ENCODE measurements around the gene ABCA10. TPM values are rescaled to one million over a fixed set of nuclear protein-coding genes. Genes with fewer than 3 reads are reported as not detected.

The ABCA10 gene
- polyA plus RNA-seq, 2 of the 4 experiments (the other 2 are of a cell fraction), result 0.22 to 0.66 TPM

DNA sequence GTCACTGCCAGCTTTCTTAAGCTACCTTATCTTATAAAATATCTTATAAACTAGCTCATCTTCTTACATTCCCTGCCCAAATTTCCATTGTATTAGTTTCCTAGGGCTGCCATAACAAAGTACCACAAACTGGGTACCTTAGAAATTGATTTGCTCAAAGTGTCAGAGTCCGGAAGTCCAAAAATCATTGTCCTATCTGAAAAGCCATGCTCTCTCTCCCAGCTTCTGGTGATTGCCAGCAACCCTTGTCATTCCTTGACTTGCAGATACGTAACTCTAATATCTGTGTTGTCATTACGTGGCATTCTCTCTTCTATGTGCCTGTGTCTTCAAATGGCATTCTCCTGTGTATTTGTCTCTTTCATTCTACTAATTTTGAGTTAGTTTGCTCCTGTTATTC, 2.3 kb upstream of the ABCA10 start:
- WGBS (ENCODE audit: missing lambda C conversion rate), result 60% methylated on average over 3 of the region's 3 CpGs
- Histone ChIP-seq H3K4me3 (no peak overlapping the region), H3K27ac (no peak overlapping the region), H3K4me2 (no peak overlapping the region), H3K4me1 (no peaks in the 10 kb centered on the region), H3K9me3 (0 out of 3 replicates have a peak, but pooled peaks cover 3% of the 10 kb centered on the region)
- POLR2A ChIA-PET, result no interaction called here
- CTCF ChIA-PET, result interaction anchor here (1.6 to 13.3 kb wide), 2 partner anchors 11 to 455 kb away, joined by 6 to 278 read pairs; no protein-coding TSS in a partner anchor
- no peak for DNase-seq (ENCODE audit: low read depth in 1 of 2, low spot score in 1 of 2)
- TF ChIP-seq, protein P1, sequence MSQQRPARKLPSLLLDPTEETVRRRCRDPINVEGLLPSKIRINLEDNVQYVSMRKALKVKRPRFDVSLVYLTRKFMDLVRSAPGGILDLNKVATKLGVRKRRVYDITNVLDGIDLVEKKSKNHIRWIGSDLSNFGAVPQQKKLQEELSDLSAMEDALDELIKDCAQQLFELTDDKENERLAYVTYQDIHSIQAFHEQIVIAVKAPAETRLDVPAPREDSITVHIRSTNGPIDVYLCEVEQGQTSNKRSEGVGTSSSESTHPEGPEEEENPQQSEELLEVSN (IDR thresholded peaks at IDR 0.05; ENCODE audit: borderline replicate concordance, low read depth), result no peak
- TF ChIP-seq FOSL2 (IDR thresholded peaks at IDR 0.05) (no peak), FOSL2 (CRISPR knock-in tag; IDR thresholded peaks at IDR 0.05) (no peak)
- no peak for FAIRE-seq
- ATAC-seq, result no peak

DNA sequence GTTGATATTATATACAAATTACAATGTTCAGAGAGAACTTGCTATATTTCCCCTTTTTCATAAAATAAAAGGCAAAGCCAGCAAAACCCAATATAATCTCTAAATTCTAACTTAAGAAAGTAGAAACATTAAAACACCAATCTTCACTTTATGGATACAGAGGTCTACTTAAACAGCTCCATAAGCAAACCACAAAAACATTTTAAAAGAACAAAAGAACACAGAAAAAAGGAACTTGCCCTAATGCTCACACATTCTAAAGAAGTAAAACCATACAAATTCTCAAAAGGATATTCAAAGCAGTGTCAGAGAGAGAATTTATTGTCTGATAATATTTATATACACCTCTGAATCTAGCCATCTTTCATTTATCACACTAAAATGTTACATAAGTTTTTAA, 606 bp downstream of the ABCA10 start:
- Histone ChIP-seq H3K9me3 (no peaks in the 10 kb centered on the region), H3K4me2 (no peak overlapping the region), H3K27ac (no peak overlapping the region), H3K4me3 (no peak overlapping the region), H3K4me1 (no peaks in the 10 kb centered on the region)
- TF ChIP-seq, protein P2, sequence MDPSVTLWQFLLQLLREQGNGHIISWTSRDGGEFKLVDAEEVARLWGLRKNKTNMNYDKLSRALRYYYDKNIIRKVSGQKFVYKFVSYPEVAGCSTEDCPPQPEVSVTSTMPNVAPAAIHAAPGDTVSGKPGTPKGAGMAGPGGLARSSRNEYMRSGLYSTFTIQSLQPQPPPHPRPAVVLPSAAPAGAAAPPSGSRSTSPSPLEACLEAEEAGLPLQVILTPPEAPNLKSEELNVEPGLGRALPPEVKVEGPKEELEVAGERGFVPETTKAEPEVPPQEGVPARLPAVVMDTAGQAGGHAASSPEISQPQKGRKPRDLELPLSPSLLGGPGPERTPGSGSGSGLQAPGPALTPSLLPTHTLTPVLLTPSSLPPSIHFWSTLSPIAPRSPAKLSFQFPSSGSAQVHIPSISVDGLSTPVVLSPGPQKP (IDR thresholded peaks at IDR 0.05; ENCODE audit: low read depth, low read length), result no peak
- no peak for TF ChIP-seq EHMT2 (IDR thresholded peaks at IDR 0.05; ENCODE audit: low read depth)
- TF ChIP-seq ZNF302 (CRISPR knock-in tag; IDR thresholded peaks at IDR 0.05), result no peak
- TF ChIP-seq FOXS1 (CRISPR knock-in tag; IDR thresholded peaks at IDR 0.05), result no peak
- TF ChIP-seq, protein P3, sequence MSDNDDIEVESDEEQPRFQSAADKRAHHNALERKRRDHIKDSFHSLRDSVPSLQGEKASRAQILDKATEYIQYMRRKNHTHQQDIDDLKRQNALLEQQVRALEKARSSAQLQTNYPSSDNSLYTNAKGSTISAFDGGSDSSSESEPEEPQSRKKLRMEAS (IDR thresholded peaks at IDR 0.05), result no peak
- no peak for TF ChIP-seq CBX8 (IDR thresholded peaks at IDR 0.05)
- no peak for TF ChIP-seq CHD2 (IDR thresholded peaks at IDR 0.05; ENCODE audit: low read length, partially characterized antibody)
- TF ChIP-seq RARB (CRISPR knock-in tag; IDR thresholded peaks at IDR 0.05), result no peak
- no peak for TF ChIP-seq ZFP36 (IDR thresholded peaks at IDR 0.05; ENCODE audit: borderline replicate concordance, partially characterized antibody)
- no peak for TF ChIP-seq SMC3 (IDR thresholded peaks at IDR 0.05)
- TF ChIP-seq ZSCAN20 (CRISPR knock-in tag; IDR thresholded peaks at IDR 0.05), result no peak
- TF ChIP-seq ESRRA (IDR thresholded peaks at IDR 0.05; ENCODE audit: borderline replicate concordance, low read length), result no peak
- no peak for TF ChIP-seq HOXB13 (CRISPR knock-in tag; IDR thresholded peaks at IDR 0.05; ENCODE audit: low read depth)
- TF ChIP-seq, protein P4, sequence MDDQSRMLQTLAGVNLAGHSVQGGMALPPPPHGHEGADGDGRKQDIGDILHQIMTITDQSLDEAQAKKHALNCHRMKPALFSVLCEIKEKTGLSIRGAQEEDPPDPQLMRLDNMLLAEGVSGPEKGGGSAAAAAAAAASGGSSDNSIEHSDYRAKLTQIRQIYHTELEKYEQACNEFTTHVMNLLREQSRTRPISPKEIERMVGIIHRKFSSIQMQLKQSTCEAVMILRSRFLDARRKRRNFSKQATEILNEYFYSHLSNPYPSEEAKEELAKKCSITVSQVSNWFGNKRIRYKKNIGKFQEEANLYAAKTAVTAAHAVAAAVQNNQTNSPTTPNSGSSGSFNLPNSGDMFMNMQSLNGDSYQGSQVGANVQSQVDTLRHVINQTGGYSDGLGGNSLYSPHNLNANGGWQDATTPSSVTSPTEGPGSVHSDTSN (IDR thresholded peaks at IDR 0.05), result no peak
- no peak for TF ChIP-seq PHF8 (IDR thresholded peaks at IDR 0.05; ENCODE audit: borderline replicate concordance, low read depth)
- no peak for TF ChIP-seq HOXB5 (CRISPR knock-in tag; IDR thresholded peaks at IDR 0.05)
- POLR2A ChIA-PET, result no interaction called here
- CTCF ChIA-PET, result interaction anchor here (0.6 to 13.3 kb wide), 4 partner anchors 8 to 452 kb away, joined by 3 to 278 read pairs (median 7); no protein-coding TSS in a partner anchor
- ATAC-seq (no peak), DNase-seq (ENCODE audit: low read depth in 1 of 2, low spot score in 1 of 2) (no peak), FAIRE-seq (no peak)

DNA sequence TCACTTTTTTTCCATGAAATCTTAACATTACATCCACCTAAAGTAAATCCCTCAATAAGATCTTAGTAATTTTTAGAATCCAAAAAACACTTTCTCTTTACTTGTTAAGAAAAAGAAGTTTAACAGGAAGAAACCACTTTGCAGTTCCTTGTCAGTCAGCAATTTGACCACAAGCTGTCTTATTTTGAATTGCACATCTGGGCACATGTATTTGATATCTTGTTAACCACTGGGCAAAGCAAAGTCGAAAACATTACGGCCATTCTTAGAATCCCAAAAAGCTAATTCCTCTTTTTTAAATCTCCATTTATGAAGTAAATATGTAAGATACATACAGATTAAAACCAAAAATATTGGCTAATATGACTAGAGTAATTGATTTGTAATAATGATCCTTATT, 1.1 kb downstream of the ABCA10 start:
- ChIA-PET POLR2A (no interaction called here), CTCF (interaction anchor here (0.6 to 13.3 kb wide), 5 partner anchors 8 to 451 kb away, joined by 3 to 278 read pairs (median 7); no protein-coding TSS in a partner anchor)
- TF ChIP-seq RARB (CRISPR knock-in tag; IDR thresholded peaks at IDR 0.05), result no peak
- TF ChIP-seq MAFK (IDR thresholded peaks at IDR 0.05; ENCODE audit: partially characterized antibody), result no peak
- no peak for TF ChIP-seq MAZ (IDR thresholded peaks at IDR 0.05; ENCODE audit: borderline replicate concordance, low read depth, low read length)
- no peak for TF ChIP-seq CEBPB (IDR thresholded peaks at IDR 0.05)
- TF ChIP-seq, protein P1 (IDR thresholded peaks at IDR 0.05; ENCODE audit: borderline replicate concordance, low read depth), result no peak
- TF ChIP-seq, protein P5, sequence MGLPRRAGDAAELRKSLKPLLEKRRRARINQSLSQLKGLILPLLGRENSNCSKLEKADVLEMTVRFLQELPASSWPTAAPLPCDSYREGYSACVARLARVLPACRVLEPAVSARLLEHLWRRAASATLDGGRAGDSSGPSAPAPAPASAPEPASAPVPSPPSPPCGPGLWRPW (IDR thresholded peaks at IDR 0.05), result no peak
- no peak for TF ChIP-seq HOXA7 (CRISPR knock-in tag; IDR thresholded peaks at IDR 0.05)
- no peak for TF ChIP-seq FOSL2 (IDR thresholded peaks at IDR 0.05)
- TF ChIP-seq FOSL2 (CRISPR knock-in tag; IDR thresholded peaks at IDR 0.05), result no peak
- TF ChIP-seq FOSB (CRISPR knock-in tag; IDR thresholded peaks at IDR 0.05), result no peak
- no peak for TF ChIP-seq ZNF302 (CRISPR knock-in tag; IDR thresholded peaks at IDR 0.05)
- TF ChIP-seq, protein P6, sequence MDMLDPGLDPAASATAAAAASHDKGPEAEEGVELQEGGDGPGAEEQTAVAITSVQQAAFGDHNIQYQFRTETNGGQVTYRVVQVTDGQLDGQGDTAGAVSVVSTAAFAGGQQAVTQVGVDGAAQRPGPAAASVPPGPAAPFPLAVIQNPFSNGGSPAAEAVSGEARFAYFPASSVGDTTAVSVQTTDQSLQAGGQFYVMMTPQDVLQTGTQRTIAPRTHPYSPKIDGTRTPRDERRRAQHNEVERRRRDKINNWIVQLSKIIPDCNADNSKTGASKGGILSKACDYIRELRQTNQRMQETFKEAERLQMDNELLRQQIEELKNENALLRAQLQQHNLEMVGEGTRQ (IDR thresholded peaks at IDR 0.05), result no peak
- TF ChIP-seq NR3C1 (IDR thresholded peaks at IDR 0.05), result no peak
- TF ChIP-seq, protein P7, sequence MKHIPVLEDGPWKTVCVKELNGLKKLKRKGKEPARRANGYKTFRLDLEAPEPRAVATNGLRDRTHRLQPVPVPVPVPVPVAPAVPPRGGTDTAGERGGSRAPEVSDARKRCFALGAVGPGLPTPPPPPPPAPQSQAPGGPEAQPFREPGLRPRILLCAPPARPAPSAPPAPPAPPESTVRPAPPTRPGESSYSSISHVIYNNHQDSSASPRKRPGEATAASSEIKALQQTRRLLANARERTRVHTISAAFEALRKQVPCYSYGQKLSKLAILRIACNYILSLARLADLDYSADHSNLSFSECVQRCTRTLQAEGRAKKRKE (CRISPR knock-in tag; IDR thresholded peaks at IDR 0.05; ENCODE audit: low read depth), result no peak
- TF ChIP-seq KDM5A (IDR thresholded peaks at IDR 0.05), result no peak
- H3K4me2 ChIP-seq, result no peak overlapping the region
- no peak overlapping the region for H3K4me3 ChIP-seq
- H3K9me3 ChIP-seq, result no peaks in the 10 kb centered on the region
- H3K27ac ChIP-seq, result no peak overlapping the region
- WGBS (ENCODE audit: missing lambda C conversion rate), result 82% methylated on average over 2 of the region's 2 CpGs
- DNase-seq (ENCODE audit: low read depth in 1 of 2, low spot score in 1 of 2) (no peak), FAIRE-seq (no peak), ATAC-seq (no peak)
- no peaks in the 10 kb centered on the region for H3K4me1 ChIP-seq
